Left ventricle myocardium superior (tissue), 1 donor: ENCODE data around the gene PLD3. TPM values are rescaled to one million over a fixed set of nuclear protein-coding genes. Genes with fewer than 3 reads are reported as not detected.
"Not testable (repeated sequence)": the region's sequence is repeated elsewhere in the genome, so short reads cannot be mapped to it uniquely, and the experiment has no call there.

Source experiments
- ATAC-seq: fragments of 200-7000 bp; cut with Tn5 transposase; one replicate; pipeline ENCODE4 v1.9.1; 2020; ENCODE audit warnings: mild to moderate bottlenecking, moderate library complexity
- DNase-seq: peaks from one replicate; pipeline ENCODE4 v3.0.0-alpha.2; 2020
- intact Hi-C: fragments of 100-400 bp; cut with micrococcal nuclease; formaldehyde crosslinking; loops from one replicate; pipeline ENCODE4 v1.11.0; 2022
- total RNA-seq: library from RNA; stranded (reverse); fragmentation: NEBNext Ultra II Directional; extraction: Animal tissue kit (Norgen Biotek cat#: 25700); gene quantifications from one replicate; pipeline ENCODE4 v1.2.1, GENCODE V29; 2021
- donor health status: DM: no; HTN: yes; CAD: no; lungs with severe emphysema.

Gene PLD3
- total RNA-seq, 1 donor from 2014 or later = 161 TPM

- ATAC-seq (no peak), DNase-seq (no peak)
- intact Hi-C loops = no loop called here
Observed at GRCh38 chr19:40326201-40326600, 22.3 kb upstream of the PLD3 start.

GRCh38 chr19:40331052-40331451 is 17.4 kb upstream of the PLD3 start:
- ATAC-seq = no peak
- DNase-seq = no peak
- intact Hi-C loops = no loop called here

- ATAC-seq = no peak
- intact Hi-C loops = no loop called here
Observed at GRCh38 chr19:40332669-40333068, 15.8 kb upstream of the PLD3 start.

GRCh38 chr19:40333083-40333482 is 15.4 kb upstream of the PLD3 start:
- intact Hi-C loops, DNase-seq, ATAC-seq: not testable (repeated sequence)

More at GRCh38 chr19:40332669-40333068, 15.8 kb upstream of the PLD3 start:
- DNase-seq = no peak

- DNase-seq = no peak
- intact Hi-C loops = no loop called here
- ATAC-seq = no peak
Observed at GRCh38 chr19:40335101-40335500, 13.4 kb upstream of the PLD3 start.

GRCh38 chr19:40335855-40336600 is 12.5 kb upstream of the PLD3 start:
- ATAC-seq (no peak), DNase-seq (no peak)
- intact Hi-C loops = no loop called here

- ATAC-seq (no peak), DNase-seq (no peak)
- intact Hi-C loops = no loop called here
Observed at GRCh38 chr19:40336601-40336900, 11.9 kb upstream of the PLD3 start.

- intact Hi-C loops = no loop called here
- ATAC-seq (no peak), DNase-seq (peak; percentile 12)
Observed at GRCh38 chr19:40337107-40337506, 11.4 kb upstream of the PLD3 start.

GRCh38 chr19:40337594-40337993 is 10.9 kb upstream of the PLD3 start:
- intact Hi-C loops = no loop called here
- ATAC-seq = no peak
- DNase-seq = no peak

GRCh38 chr19:40339018-40339728 is 9.3 kb upstream of the PLD3 start:
- no peak for DNase-seq
- intact Hi-C loops = no loop called here
- no peak for ATAC-seq

- intact Hi-C loops = no loop called here
- ATAC-seq = peak; percentile 97
- peak; percentile 88 for DNase-seq
Observed at GRCh38 chr19:40341601-40342482, 6.7 kb upstream of the PLD3 start.

GRCh38 chr19:40342644-40343311 is 5.7 kb upstream of the PLD3 start:
- DNase-seq = no peak
- no peak for ATAC-seq
- intact Hi-C loops = no loop called here

- intact Hi-C loops = no loop called here
- no peak for DNase-seq
- ATAC-seq = no peak
Observed at GRCh38 chr19:40344422-40344821, 4.1 kb upstream of the PLD3 start.

GRCh38 chr19:40348961-40349507 is 539 bp downstream of the PLD3 start:
- intact Hi-C loops = no loop called here
- no peak for ATAC-seq
- no peak for DNase-seq

- DNase-seq (no peak), ATAC-seq (no peak)
- intact Hi-C loops = no loop called here
Observed at GRCh38 chr19:40355975-40356680, 7.6 kb downstream of the PLD3 start.

- intact Hi-C loops = no loop called here
- no peak for ATAC-seq
- DNase-seq = no peak
Observed at GRCh38 chr19:40356681-40357595, 8.4 kb downstream of the PLD3 start.

GRCh38 chr19:40357640-40358039 is 9.1 kb downstream of the PLD3 start:
- DNase-seq (no peak), ATAC-seq (no peak)
- intact Hi-C loops = no loop called here

- ATAC-seq = peak; percentile 39
- intact Hi-C loops = no loop called here
- no peak for DNase-seq
Observed at GRCh38 chr19:40358773-40359172, 10.3 kb downstream of the PLD3 start.
